IMR-90 (cell line): ENCODE data around the gene IL15RA.

Source experiments
- BHLHE40 ChIP-seq: fragments of 150-350 bp; IDR thresholded peaks from 2 replicates; pipeline ENCODE4 v1.6.1; 2016; ENCODE audit warnings: mild to moderate bottlenecking, low read depth, low read length
- CTCF ChIP-seq: conservative IDR thresholded peaks from 2 replicates; pipeline ENCODE4 v1.5.1; 2012; ENCODE audit warnings: mild to moderate bottlenecking, low read depth, low read length, improper control_type of control experiment

GRCh38 chr10:5942001-5942400, 35.3 kb downstream of the IL15RA start:
- TF ChIP-seq CTCF: no peak
- TF ChIP-seq BHLHE40: no peak
